IPS-18a (cell line): ENCODE data around the gene LEF1.

Experiments
- H3K27ac ChIP-seq: one replicate; pipeline ENCODE4 v1.5.1; 2013; ENCODE audit warnings: low read length
- H3K27me3 ChIP-seq: one replicate; pipeline ENCODE4 v1.6.1; 2013; ENCODE audit warnings: mild to moderate bottlenecking, low read length; ENCODE audit not compliant: control insufficient read depth, insufficient read depth
- H3K36me3 ChIP-seq: one replicate; pipeline ENCODE4 v1.6.1; 2013; ENCODE audit warnings: low read depth, low read length; ENCODE audit not compliant: control insufficient read depth
- H3K4me1 ChIP-seq: one replicate; pipeline ENCODE4 v1.6.1; 2013; ENCODE audit warnings: low read depth, low read length; ENCODE audit not compliant: control insufficient read depth
- H3K4me3 ChIP-seq: one replicate; pipeline ENCODE4 v1.5.1; 2013; ENCODE audit warnings: low read length
- H3K9ac ChIP-seq: one replicate; pipeline ENCODE4 v1.6.1; 2013; ENCODE audit warnings: mild to moderate bottlenecking, low read length, moderate library complexity
- H3K9me3 ChIP-seq: one replicate; pipeline ENCODE4 v1.6.1; 2013; ENCODE audit warnings: low read depth, low read length; ENCODE audit not compliant: control insufficient read depth

Gene LEF1

GRCh38 chr4:108117418-108118182 is 51.1 kb downstream of the LEF1 start:
- Histone ChIP-seq H3K27me3 (no peaks in the 10 kb centered on the region), H3K4me3 (no peak overlapping the region), H3K4me1 (peaks cover 26% of the 10 kb centered on the region), H3K27ac (no peak overlapping the region), H3K9me3 (no peaks in the 10 kb centered on the region), H3K9ac (no peak overlapping the region), H3K36me3 (no peaks in the 10 kb centered on the region)

- Histone ChIP-seq H3K9me3 (no peaks in the 10 kb centered on the region), H3K27me3 (no peaks in the 10 kb centered on the region), H3K27ac (no peak overlapping the region), H3K9ac (no peak overlapping the region), H3K4me1 (peaks cover 26% of the 10 kb centered on the region), H3K4me3 (no peak overlapping the region), H3K36me3 (no peaks in the 10 kb centered on the region)
Measured at GRCh38 chr4:108116423-108117168, 52.1 kb downstream of the LEF1 start.

GRCh38 chr4:108115168-108115526 is 53.6 kb downstream of the LEF1 start:
- Histone ChIP-seq H3K9me3 (no peaks in the 10 kb centered on the region), H3K4me3 (no peak overlapping the region), H3K27me3 (no peaks in the 10 kb centered on the region), H3K36me3 (no peaks in the 10 kb centered on the region), H3K9ac (no peak overlapping the region), H3K27ac (no peak overlapping the region), H3K4me1 (peaks cover 35% of the 10 kb centered on the region)

- Histone ChIP-seq H3K4me1 (peaks cover 40% of the 10 kb centered on the region), H3K9me3 (no peaks in the 10 kb centered on the region), H3K9ac (no peak overlapping the region), H3K4me3 (no peak overlapping the region), H3K36me3 (no peaks in the 10 kb centered on the region), H3K27ac (no peak overlapping the region), H3K27me3 (no peaks in the 10 kb centered on the region)
Measured at GRCh38 chr4:108114503-108114902, 54.2 kb downstream of the LEF1 start.

- Histone ChIP-seq H3K36me3 (no peaks in the 10 kb centered on the region), H3K27me3 (no peaks in the 10 kb centered on the region), H3K9me3 (no peaks in the 10 kb centered on the region), H3K4me1 (peaks cover 47% of the 10 kb centered on the region), H3K9ac (no peak overlapping the region), H3K4me3 (no peak overlapping the region), H3K27ac (no peak overlapping the region)
Measured at GRCh38 chr4:108113229-108113628, 55.5 kb downstream of the LEF1 start.

- Histone ChIP-seq H3K4me3 (no peak overlapping the region), H3K27me3 (no peaks in the 10 kb centered on the region), H3K27ac (no peak overlapping the region), H3K9ac (no peak overlapping the region), H3K9me3 (no peaks in the 10 kb centered on the region), H3K36me3 (no peaks in the 10 kb centered on the region), H3K4me1 (peaks cover 40% of the 10 kb centered on the region)
Measured at GRCh38 chr4:108111781-108112180, 57.0 kb downstream of the LEF1 start.

- Histone ChIP-seq H3K27ac (no peak overlapping the region), H3K27me3 (no peaks in the 10 kb centered on the region), H3K36me3 (no peaks in the 10 kb centered on the region)
Measured at GRCh38 chr4:108110450-108110849, 58.3 kb downstream of the LEF1 start.

GRCh38 chr4:108109997-108110416 is 58.7 kb downstream of the LEF1 start:
- Histone ChIP-seq H3K27ac (no peak overlapping the region), H3K4me1 (peaks cover 40% of the 10 kb centered on the region), H3K9ac (no peak overlapping the region)

More at GRCh38 chr4:108110450-108110849, 58.3 kb downstream of the LEF1 start:
- no peak overlapping the region for H3K9ac ChIP-seq
- no peaks in the 10 kb centered on the region for H3K9me3 ChIP-seq
- peaks cover 40% of the 10 kb centered on the region for H3K4me1 ChIP-seq
- no peak overlapping the region for H3K4me3 ChIP-seq

GRCh38 chr4:108109111-108109510 is 59.6 kb downstream of the LEF1 start:
- Histone ChIP-seq H3K27me3 (no peaks in the 10 kb centered on the region), H3K9me3 (no peaks in the 10 kb centered on the region), H3K27ac (no peak overlapping the region), H3K9ac (no peak overlapping the region), H3K36me3 (no peaks in the 10 kb centered on the region), H3K4me3 (no peak overlapping the region), H3K4me1 (peaks cover 33% of the 10 kb centered on the region)

More at GRCh38 chr4:108109997-108110416, 58.7 kb downstream of the LEF1 start:
- H3K27me3 ChIP-seq: no peaks in the 10 kb centered on the region
- H3K4me3 ChIP-seq: no peak overlapping the region
- H3K36me3 ChIP-seq: no peaks in the 10 kb centered on the region
- H3K9me3 ChIP-seq: no peaks in the 10 kb centered on the region

GRCh38 chr4:108107729-108108382 is 60.9 kb downstream of the LEF1 start:
- H3K27me3 ChIP-seq: no peaks in the 10 kb centered on the region
- no peak overlapping the region for H3K4me3 ChIP-seq
- H3K36me3 ChIP-seq: no peaks in the 10 kb centered on the region
- H3K27ac ChIP-seq: no peak overlapping the region
- no peaks in the 10 kb centered on the region for H3K9me3 ChIP-seq
- H3K9ac ChIP-seq: no peak overlapping the region
- peaks cover 21% of the 10 kb centered on the region for H3K4me1 ChIP-seq

- H3K4me3 ChIP-seq: no peak overlapping the region
- no peaks in the 10 kb centered on the region for H3K9me3 ChIP-seq
- H3K36me3 ChIP-seq: no peaks in the 10 kb centered on the region
- no peak overlapping the region for H3K27ac ChIP-seq
- H3K27me3 ChIP-seq: no peaks in the 10 kb centered on the region
- peaks cover 21% of the 10 kb centered on the region for H3K4me1 ChIP-seq
- H3K9ac ChIP-seq: no peak overlapping the region
Measured at GRCh38 chr4:108107101-108107500, 61.6 kb downstream of the LEF1 start.
